ENCODE data around the gene GRHL1.
A peak's percentile ranks its signal among the peaks of the same experiment; 100 is the strongest.

GRHL1 gene

GRCh38 chr2:9975328-9975727 lies 23.8 kb downstream of the GRHL1 start:
- DNase-seq (ENCODE audit: low read depth) = no peak
- no peak overlapping the region for H3K4me3 ChIP-seq (ENCODE audit: low read length)
- TF ChIP-seq, protein P1, sequence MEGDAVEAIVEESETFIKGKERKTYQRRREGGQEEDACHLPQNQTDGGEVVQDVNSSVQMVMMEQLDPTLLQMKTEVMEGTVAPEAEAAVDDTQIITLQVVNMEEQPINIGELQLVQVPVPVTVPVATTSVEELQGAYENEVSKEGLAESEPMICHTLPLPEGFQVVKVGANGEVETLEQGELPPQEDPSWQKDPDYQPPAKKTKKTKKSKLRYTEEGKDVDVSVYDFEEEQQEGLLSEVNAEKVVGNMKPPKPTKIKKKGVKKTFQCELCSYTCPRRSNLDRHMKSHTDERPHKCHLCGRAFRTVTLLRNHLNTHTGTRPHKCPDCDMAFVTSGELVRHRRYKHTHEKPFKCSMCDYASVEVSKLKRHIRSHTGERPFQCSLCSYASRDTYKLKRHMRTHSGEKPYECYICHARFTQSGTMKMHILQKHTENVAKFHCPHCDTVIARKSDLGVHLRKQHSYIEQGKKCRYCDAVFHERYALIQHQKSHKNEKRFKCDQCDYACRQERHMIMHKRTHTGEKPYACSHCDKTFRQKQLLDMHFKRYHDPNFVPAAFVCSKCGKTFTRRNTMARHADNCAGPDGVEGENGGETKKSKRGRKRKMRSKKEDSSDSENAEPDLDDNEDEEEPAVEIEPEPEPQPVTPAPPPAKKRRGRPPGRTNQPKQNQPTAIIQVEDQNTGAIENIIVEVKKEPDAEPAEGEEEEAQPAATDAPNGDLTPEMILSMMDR (IDR thresholded peaks at IDR 0.05; ENCODE audit: insufficient read depth, low read depth, low read length, missing control alignments) = no peak

DNA sequence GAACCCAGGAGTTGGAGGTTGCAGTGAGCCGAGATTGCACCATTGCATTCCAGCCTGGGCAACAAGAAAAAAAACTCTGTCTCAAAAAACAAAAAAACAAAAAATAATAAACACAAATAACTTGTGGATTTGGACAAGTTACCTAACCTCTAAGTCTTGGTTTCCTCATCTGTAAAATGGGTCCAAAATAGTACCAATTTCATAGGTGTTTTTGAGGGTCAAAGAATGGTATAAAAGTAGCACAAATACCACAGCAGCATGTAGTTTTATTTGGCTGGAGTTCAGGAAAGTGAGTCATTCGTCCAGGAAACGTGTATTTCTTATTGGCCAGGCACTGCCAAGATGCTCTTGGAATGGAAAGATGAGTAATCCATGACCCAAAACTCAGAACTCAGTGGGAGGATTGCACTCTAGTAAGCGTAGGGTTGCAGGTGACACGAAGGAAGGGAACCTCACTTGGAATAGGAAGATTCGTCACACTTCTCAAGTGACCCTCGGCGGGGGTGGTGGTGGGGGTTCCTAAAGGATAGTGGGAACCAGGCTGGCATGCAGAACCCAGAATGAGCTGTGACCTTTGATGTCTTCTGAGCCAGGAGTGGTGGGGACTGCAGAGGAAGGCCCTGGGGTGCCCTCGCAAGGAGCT lies 24.4 kb downstream of the GRHL1 start:
- TF ChIP-seq, protein P1 (IDR thresholded peaks at IDR 0.05; ENCODE audit: insufficient read depth, low read depth, low read length, missing control alignments) = no peak
- DNase-seq (ENCODE audit: low read depth) = peak; percentile 97
- no peak overlapping the region for H3K4me3 ChIP-seq (ENCODE audit: low read length)

- no peak for DNase-seq (ENCODE audit: low read depth)
- TF ChIP-seq, protein P1 (IDR thresholded peaks at IDR 0.05; ENCODE audit: insufficient read depth, low read depth, low read length, missing control alignments) = no peak
- H3K4me3 ChIP-seq (ENCODE audit: low read length) = no peak overlapping the region
Measured at GRCh38 chr2:9979977-9980376, 28.5 kb downstream of the GRHL1 start.

DNA sequence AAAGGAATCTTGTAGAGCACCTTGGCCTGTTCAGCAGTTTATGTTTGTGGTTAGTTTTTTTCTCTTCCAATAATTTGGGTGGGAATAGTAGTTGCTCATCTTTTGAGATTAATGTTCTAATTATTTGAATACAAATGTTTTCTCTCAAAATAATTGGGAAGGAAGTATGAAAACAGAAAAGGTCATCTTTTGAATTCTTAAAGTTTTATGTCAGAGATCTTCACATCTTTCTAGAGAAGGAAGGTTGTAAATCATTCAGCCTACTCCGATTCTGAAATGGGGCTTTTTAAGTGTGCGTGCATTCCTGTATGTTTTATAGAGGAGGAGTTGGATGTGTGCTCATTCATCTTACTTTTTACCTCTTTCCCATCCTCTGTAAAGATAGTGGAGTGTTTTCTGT lies 29.0 kb downstream of the GRHL1 start:
- no peak overlapping the region for H3K4me3 ChIP-seq (ENCODE audit: low read length)
- TF ChIP-seq, protein P1 (IDR thresholded peaks at IDR 0.05; ENCODE audit: insufficient read depth, low read depth, low read length, missing control alignments) = no peak
- DNase-seq (ENCODE audit: low read depth) = no peak

DNA sequence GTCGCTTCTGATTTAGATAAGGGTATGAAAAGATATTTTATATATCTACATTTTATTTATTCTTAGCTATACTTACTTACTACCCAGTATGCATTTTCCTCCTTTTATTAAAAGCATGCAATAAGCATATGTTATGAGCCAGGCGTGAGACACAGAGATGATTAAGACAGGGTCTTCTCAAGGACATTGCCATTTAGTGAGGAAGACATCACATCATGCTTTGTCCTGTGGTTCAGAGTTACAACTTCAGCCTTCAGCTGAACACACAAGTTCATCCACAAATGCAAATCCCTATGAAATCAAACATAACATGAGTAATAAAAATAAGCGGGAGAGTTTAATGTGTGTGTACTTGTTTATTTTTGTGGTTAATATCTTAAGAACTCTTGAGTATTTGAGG lies 30.2 kb downstream of the GRHL1 start:
- TF ChIP-seq, protein P1 (IDR thresholded peaks at IDR 0.05; ENCODE audit: insufficient read depth, low read depth, low read length, missing control alignments) = no peak
- no peak for DNase-seq (ENCODE audit: low read depth)
- no peak overlapping the region for H3K4me3 ChIP-seq (ENCODE audit: low read length)

GRCh38 chr2:9982248-9982647 lies 30.8 kb downstream of the GRHL1 start:
- H3K4me3 ChIP-seq (ENCODE audit: low read length) = no peak overlapping the region
- TF ChIP-seq, protein P1 (IDR thresholded peaks at IDR 0.05; ENCODE audit: insufficient read depth, low read depth, low read length, missing control alignments) = no peak
- DNase-seq (ENCODE audit: low read depth) = no peak

DNA sequence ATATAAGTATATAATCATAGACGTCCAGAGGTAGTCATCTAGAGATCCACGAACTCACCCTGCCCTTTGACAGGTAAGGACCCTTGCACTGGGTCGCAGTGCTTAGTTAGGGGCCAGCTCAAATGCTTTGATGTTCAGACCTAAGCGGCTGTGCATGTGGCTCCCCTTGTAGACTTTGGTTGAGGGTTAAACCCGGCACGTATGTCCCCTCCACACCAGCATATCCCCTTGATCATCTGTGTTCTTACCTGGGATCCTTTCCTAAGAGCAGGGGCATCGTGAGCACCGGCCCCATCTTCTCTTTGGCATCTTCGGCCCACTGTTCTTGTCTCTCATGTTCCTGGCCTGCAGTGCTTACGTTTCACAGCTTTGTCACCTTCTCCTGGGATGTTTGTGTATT lies 31.4 kb downstream of the GRHL1 start:
- H3K4me3 ChIP-seq (ENCODE audit: low read length) = no peak overlapping the region

More for the DNA sequence above, 31.4 kb downstream of the GRHL1 start:
- no peak for DNase-seq (ENCODE audit: low read depth)
- TF ChIP-seq, protein P1 (IDR thresholded peaks at IDR 0.05; ENCODE audit: insufficient read depth, low read depth, low read length, missing control alignments) = no peak
